CD14-positive monocyte (primary cell): ENCODE results near the gene KIF3A. TPM values are rescaled to one million over a fixed set of nuclear protein-coding genes. Genes with fewer than 3 reads are reported as not detected.

Source experiments
- DNase-seq, 3 donors: peaks; one replicate each; pipeline ENCODE4 v3.0.0-alpha.2; 2011 to 2022
- H2AFZ ChIP-seq: 2 replicates; pipeline ENCODE4 v1.6.0; 2012; ENCODE audit warnings: mild to moderate bottlenecking, low read depth, low read length, inconsistent platforms; ENCODE audit not compliant: insufficient read depth, poor library complexity, severe bottlenecking
- H3K27ac ChIP-seq, 2 donors: 1 replicate in 1 of 2; 2 replicates in 1 of 2; pipeline ENCODE4 v1.5.1; 2012 to 2013; ENCODE audit warnings: low read length in 2 of 2, control low read depth in 1 of 2, inconsistent platforms in 1 of 2, low read depth in 1 of 2, mild to moderate bottlenecking in 1 of 2
- H3K27me3 ChIP-seq, 2 donors: one replicate each; pipeline versions ENCODE4 v1.6.0 to v1.6.1; 2011 to 2013; ENCODE audit warnings: low read length in 2 of 2; ENCODE audit not compliant: control insufficient read depth in 2 of 2, insufficient read depth in 2 of 2
- H3K36me3 ChIP-seq, 2 donors: replicated peaks in 1 of 2; 1 replicate in 1 of 2; 2 replicates in 1 of 2; pipeline versions ENCODE4 v1.5.1 to v1.6.1; 2012 to 2013; ENCODE audit warnings: low read length in 2 of 2, control low read depth in 1 of 2, inconsistent platforms in 1 of 2, mild to moderate bottlenecking in 1 of 2; ENCODE audit not compliant: insufficient read depth in 2 of 2, control insufficient read depth in 1 of 2
- H3K4me1 ChIP-seq, 2 donors: 1 replicate in 1 of 2; 2 replicates in 1 of 2; pipeline versions ENCODE4 v1.5.1 to v1.6.1; 2012 to 2013; ENCODE audit warnings: low read length in 2 of 2, control low read depth in 1 of 2, inconsistent platforms in 1 of 2, mild to moderate bottlenecking in 1 of 2, moderate library complexity in 1 of 2; ENCODE audit not compliant: insufficient read depth in 2 of 2, control insufficient read depth in 1 of 2
- H3K4me2 ChIP-seq: replicated peaks from 2 replicates; pipeline ENCODE3; 2012; ENCODE audit warnings: low read length, moderate library complexity, mild to moderate bottlenecking; ENCODE audit not compliant: poor library complexity, severe bottlenecking; ENCODE audit errors: extremely low read depth
- H3K4me3 ChIP-seq, 3 experiments: fragments of 200-600 bp in 1 of 3; sonication (generic) in 1 of 3; replicated peaks in 1 of 3; 1 replicate in 2 of 3; 2 replicates in 1 of 3; pipeline ENCODE4 v1.5.1; 2011 to 2013; ENCODE audit warnings: low read length in 3 of 3, mild to moderate bottlenecking in 3 of 3, control low read depth in 2 of 3, low read depth in 2 of 3, inconsistent platforms in 1 of 3, moderate library complexity in 1 of 3
- H3K79me2 ChIP-seq: 2 replicates; pipeline ENCODE4 v1.6.0; 2012; ENCODE audit warnings: mild to moderate bottlenecking, control low read depth, inconsistent platforms, low read length, moderate library complexity; ENCODE audit not compliant: insufficient read depth
- H3K9ac ChIP-seq: 2 replicates; pipeline ENCODE4 v1.6.0; 2017; ENCODE audit warnings: low read length, mild to moderate bottlenecking; ENCODE audit not compliant: insufficient read depth, poor library complexity, severe bottlenecking
- H3K9me3 ChIP-seq, 2 donors: replicated peaks in 1 of 2; 1 replicate in 1 of 2; 2 replicates in 1 of 2; pipeline versions ENCODE4 v1.5.1 to v1.6.1; 2012 to 2013; ENCODE audit warnings: low read length in 2 of 2, control low read depth in 1 of 2; ENCODE audit not compliant: control insufficient read depth in 1 of 2, insufficient read depth in 1 of 2
- H4K20me1 ChIP-seq: 2 replicates; pipeline ENCODE4 v1.6.0; 2012; ENCODE audit warnings: mild to moderate bottlenecking, low read length, control low read depth, moderate library complexity; ENCODE audit not compliant: insufficient read depth
- H3K27ac Mint-ChIP-seq, 7 donors: one replicate each; pipeline ENCODE4 v1.8.0; 2020; ENCODE audit warnings: mild to moderate bottlenecking in 7 of 7, mixed read lengths in 7 of 7, moderate library complexity in 6 of 7, inconsistent platforms in 2 of 7
- H3K27me3 Mint-ChIP-seq, 3 donors: one replicate each; pipeline ENCODE4 v1.8.0; 2021 to 2022; ENCODE audit warnings: low read depth in 3 of 3, mild to moderate bottlenecking in 3 of 3, mixed read lengths in 3 of 3, moderate library complexity in 3 of 3, inconsistent platforms in 1 of 3
- H3K36me3 Mint-ChIP-seq, 2 donors: one replicate each; pipeline ENCODE4 v1.8.0; 2020; ENCODE audit warnings: mixed read lengths in 2 of 2, inconsistent platforms in 1 of 2, mild to moderate bottlenecking in 1 of 2
- H3K4me1 Mint-ChIP-seq: one replicate; pipeline ENCODE4 v1.8.0; 2020; ENCODE audit warnings: mild to moderate bottlenecking, mixed read lengths
- H3K4me3 Mint-ChIP-seq, 2 donors: one replicate each; pipeline ENCODE4 v1.8.0; 2020; ENCODE audit warnings: mild to moderate bottlenecking in 2 of 2, mixed read lengths in 2 of 2, moderate library complexity in 1 of 2
- H3K9me3 Mint-ChIP-seq, 7 donors: one replicate each; pipeline ENCODE4 v1.8.0; 2020 to 2022; ENCODE audit warnings: mixed read lengths in 7 of 7, mild to moderate bottlenecking in 6 of 7, moderate library complexity in 6 of 7, inconsistent platforms in 2 of 7
- WGBS: methylation state at CpG from one replicate; pipeline ENCODE4 v1.1.5; 2013; ENCODE audit warnings: missing lambda C conversion rate; ENCODE audit not compliant: insufficient coverage; 5-methylcytosine and 5-hydroxymethylcytosine counted together
- intact Hi-C, 2 donors: fragments of 100-400 bp; cut with micrococcal nuclease; formaldehyde crosslinking; loops; one replicate each; pipeline versions ENCODE4 v1.15.0 to v1.15.1; 2023
- polyA plus RNA-seq, 3 donors: library from polyadenylated mRNA; depleted of rRNA in 1 of 3; unstranded in 2 of 3; stranded (reverse) in 1 of 3; fragments of 300-500 nt in 2 of 3; fragments of >200 nt in 1 of 3; fragmentation: Illumina TruSeq in 2 of 3; gene quantifications; 1 replicate in 2 of 3; 2 replicates in 1 of 3; pipeline ENCODE4 v1.2.3, GENCODE V29; 2012 to 2021
- TF ChIP-seq, protein P1 (sequence below): fragments of 200-600 bp; IDR thresholded peaks from one replicate; pipeline ENCODE4 v1.8.0; 2022; ENCODE audit warnings: antibody characterized with exemption, mild to moderate bottlenecking

KIF3A gene
- polyA plus RNA-seq, 3 donors = 0.68 to 1.3 (median 1.2) TPM

- Histone ChIP-seq H3K9me3 (peaks cover 0 to under 1% of the 10 kb centered on the region in 2 donors), H3K36me3 (no peaks in the 10 kb centered on the region), H3K4me3 (no peak overlapping the region), H4K20me1 (no peaks in the 10 kb centered on the region), H3K79me2 (no peaks in the 10 kb centered on the region), H3K9ac (no peak overlapping the region), H3K4me1 (peaks cover 10 to 13% of the 10 kb centered on the region in 2 donors), H3K4me2 (no peak overlapping the region), H3K27ac (no peak overlapping the region), H2AFZ (no peak overlapping the region), H3K27me3 (peaks cover 10 to 30% of the 10 kb centered on the region in 2 donors)
- H3K9me3 Mint-ChIP-seq = peaks cover 0 to 7% (median 0%) of the 10 kb centered on the region in 7 donors
- peaks cover 29 to 49% (median 35%) of the 10 kb centered on the region in 3 donors for H3K27me3 Mint-ChIP-seq
- DNase-seq = no peak
- TF ChIP-seq, protein P1, sequence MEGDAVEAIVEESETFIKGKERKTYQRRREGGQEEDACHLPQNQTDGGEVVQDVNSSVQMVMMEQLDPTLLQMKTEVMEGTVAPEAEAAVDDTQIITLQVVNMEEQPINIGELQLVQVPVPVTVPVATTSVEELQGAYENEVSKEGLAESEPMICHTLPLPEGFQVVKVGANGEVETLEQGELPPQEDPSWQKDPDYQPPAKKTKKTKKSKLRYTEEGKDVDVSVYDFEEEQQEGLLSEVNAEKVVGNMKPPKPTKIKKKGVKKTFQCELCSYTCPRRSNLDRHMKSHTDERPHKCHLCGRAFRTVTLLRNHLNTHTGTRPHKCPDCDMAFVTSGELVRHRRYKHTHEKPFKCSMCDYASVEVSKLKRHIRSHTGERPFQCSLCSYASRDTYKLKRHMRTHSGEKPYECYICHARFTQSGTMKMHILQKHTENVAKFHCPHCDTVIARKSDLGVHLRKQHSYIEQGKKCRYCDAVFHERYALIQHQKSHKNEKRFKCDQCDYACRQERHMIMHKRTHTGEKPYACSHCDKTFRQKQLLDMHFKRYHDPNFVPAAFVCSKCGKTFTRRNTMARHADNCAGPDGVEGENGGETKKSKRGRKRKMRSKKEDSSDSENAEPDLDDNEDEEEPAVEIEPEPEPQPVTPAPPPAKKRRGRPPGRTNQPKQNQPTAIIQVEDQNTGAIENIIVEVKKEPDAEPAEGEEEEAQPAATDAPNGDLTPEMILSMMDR = no peak
- H3K27ac Mint-ChIP-seq = no peak overlapping the region
- no peaks in the 10 kb centered on the region for H3K36me3 Mint-ChIP-seq
- no peak overlapping the region for H3K4me3 Mint-ChIP-seq
- intact Hi-C loops = no loop called here
- WGBS = 93% methylated on average over 3 of the region's 8 CpGs
- peaks cover 18% of the 10 kb centered on the region for H3K4me1 Mint-ChIP-seq
Observed at GRCh38 chr5:132772291-132773070, 35.1 kb upstream of the KIF3A start.

GRCh38 chr5:132771503-132771998, 34.2 kb upstream of the KIF3A start:
- H3K36me3 ChIP-seq = no peaks in the 10 kb centered on the region
- Mint-ChIP-seq H3K9me3 (peaks cover 0 to 6% (median 0%) of the 10 kb centered on the region in 7 donors), H3K36me3 (peaks cover 0 to 2% of the 10 kb centered on the region in 2 donors), H3K4me3 (no peak overlapping the region), H3K27ac (no peak overlapping the region), H3K4me1 (peaks cover 24% of the 10 kb centered on the region), H3K27me3 (peaks cover 31 to 49% (median 35%) of the 10 kb centered on the region in 3 donors)
- no peaks in the 10 kb centered on the region for H3K79me2 ChIP-seq
- no peaks in the 10 kb centered on the region for H4K20me1 ChIP-seq
- intact Hi-C loops = no loop called here
- peaks cover 9 to 26% of the 10 kb centered on the region in 2 donors for H3K27me3 ChIP-seq
- 99% methylated on average over 7 of the region's 8 CpGs for WGBS
- no peak overlapping the region for H3K4me3 ChIP-seq
- H2AFZ ChIP-seq = no peak overlapping the region
- no peak overlapping the region for H3K4me2 ChIP-seq
- H3K27ac ChIP-seq = no peak overlapping the region
- DNase-seq = no peak
- no peaks in the 10 kb centered on the region for H3K9me3 ChIP-seq
- H3K9ac ChIP-seq = no peak overlapping the region
- TF ChIP-seq, protein P1 = no peak
- H3K4me1 ChIP-seq = peaks cover 6% of the 10 kb centered on the region in 2 donors
